Measurements from ENCODE around the gene MAGEA8. TPM values are rescaled to one million over a fixed set of nuclear protein-coding genes. Genes with fewer than 3 reads are reported as not detected.
"Not testable (repeated sequence)": the region's sequence is repeated elsewhere in the genome, so short reads cannot be mapped to it uniquely, and the experiment has no call there.

The MAGEA8 gene, protein sequence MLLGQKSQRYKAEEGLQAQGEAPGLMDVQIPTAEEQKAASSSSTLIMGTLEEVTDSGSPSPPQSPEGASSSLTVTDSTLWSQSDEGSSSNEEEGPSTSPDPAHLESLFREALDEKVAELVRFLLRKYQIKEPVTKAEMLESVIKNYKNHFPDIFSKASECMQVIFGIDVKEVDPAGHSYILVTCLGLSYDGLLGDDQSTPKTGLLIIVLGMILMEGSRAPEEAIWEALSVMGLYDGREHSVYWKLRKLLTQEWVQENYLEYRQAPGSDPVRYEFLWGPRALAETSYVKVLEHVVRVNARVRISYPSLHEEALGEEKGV
- 0.08 TPM for polyA plus RNA-seq (2013)

DNA sequence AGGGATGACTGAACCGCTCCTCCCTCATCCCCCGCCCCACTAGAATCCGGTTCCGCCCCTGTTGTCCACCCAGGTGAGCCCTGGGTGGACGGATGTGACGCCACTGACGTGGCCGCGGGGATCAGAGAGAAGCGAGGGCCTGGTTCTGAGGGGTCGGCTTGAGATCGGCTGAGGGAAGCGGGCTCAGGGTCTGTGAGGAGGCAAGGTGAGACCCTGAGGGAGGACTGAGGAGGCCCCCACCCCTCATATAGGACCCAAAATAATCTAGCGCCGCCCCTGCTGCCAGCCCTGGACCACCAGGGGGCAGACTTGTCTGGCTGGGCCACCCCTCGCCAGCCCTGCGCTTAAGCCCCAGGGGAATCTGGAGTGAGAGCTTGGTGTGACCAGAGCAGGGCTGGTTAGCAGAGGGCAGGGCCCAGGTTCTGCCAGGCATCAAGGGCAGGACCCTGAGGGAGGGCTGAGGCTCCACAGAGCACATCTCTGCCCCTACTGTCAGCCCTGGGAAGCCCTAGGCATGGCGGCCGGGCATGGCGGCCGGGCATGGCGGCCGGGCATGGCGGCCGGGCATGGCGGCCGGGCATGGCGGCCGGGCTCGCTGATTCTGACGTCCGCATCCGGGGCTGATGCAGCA lies at the start of gene MAGEA8:
TSS of gene MAGEA8 (plus strand) at position 103 of the 631 bp plus-strand sequence. CDS start 3,090 bp downstream, outside the sequence.
- no peaks in the 10 kb centered on the region for H3K27me3 ChIP-seq (replicated peaks in 2 of 5; ENCODE audit: control insufficient read depth in 4 of 5, insufficient read depth in 5 of 5, low read length in 4 of 5)
- no peaks in the 10 kb centered on the region for H3K4me1 ChIP-seq (ENCODE audit: control extremely low read depth in 1 of 4, control insufficient read depth in 4 of 4, insufficient read depth in 4 of 4, low read length in 3 of 4)
- DNase-seq: no peak
- ChIA-PET CTCF (no interaction called here), POLR2A (no interaction called here)
- no peak within 1 kb of the TSS for H3K27ac ChIP-seq (ENCODE audit: insufficient read depth in 1 of 2, low read depth in 1 of 2, low read length in 2 of 2, poor library complexity in 1 of 2, severe bottlenecking in 2 of 2)
- H3K36me3 ChIP-seq (ENCODE audit: control insufficient read depth in 4 of 4, insufficient read depth in 4 of 4, low read length in 3 of 4): no peaks in the 10 kb centered on the region
- H3K9me3 ChIP-seq (ENCODE audit: control extremely low read depth in 1 of 5, control insufficient read depth in 4 of 5, insufficient read depth in 2 of 5, low read depth in 1 of 5, low read length in 4 of 5): no peaks in the 10 kb centered on the region
- 91% methylated on average over 23 of the region's 33 CpGs for WGBS (ENCODE audit: insufficient coverage)
- no peak within 1 kb of the TSS for H3K4me3 ChIP-seq (ENCODE audit: control insufficient read depth in 1 of 7, extremely low read depth in 1 of 7, insufficient read depth in 4 of 7, low read depth in 2 of 7, low read length in 6 of 7)

DNA sequence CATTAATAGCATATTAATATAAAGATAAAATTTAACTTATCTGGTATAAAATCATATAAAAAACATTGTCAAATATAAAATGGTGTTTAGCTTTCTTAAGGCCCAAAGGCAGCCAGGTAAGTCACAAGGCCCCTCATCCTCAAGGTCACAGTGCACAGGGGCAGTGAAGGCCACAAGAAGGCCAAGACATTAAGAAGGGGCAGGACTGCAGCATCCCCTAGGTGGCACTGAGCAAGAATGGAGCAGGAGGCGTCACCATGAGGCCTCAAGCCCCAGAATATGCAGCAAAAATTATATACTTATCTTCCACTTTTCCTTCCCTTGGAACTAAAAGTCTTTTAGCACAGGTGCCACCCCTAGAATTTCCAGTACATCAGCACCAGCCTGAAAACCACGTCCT lies 49.5 kb upstream of the MAGEA8 start:
- no peaks in the 10 kb centered on the region for H3K36me3 ChIP-seq (ENCODE audit: control insufficient read depth in 4 of 4, insufficient read depth in 4 of 4, low read length in 3 of 4)
- POLR2A ChIA-PET: no interaction called here
- peak in 1 of 3 donors; percentile 9 for DNase-seq
- 33% methylated on average over 1 of the region's 2 CpGs for WGBS (ENCODE audit: insufficient coverage)
- H3K4me3 ChIP-seq (ENCODE audit: control insufficient read depth in 1 of 7, extremely low read depth in 1 of 7, insufficient read depth in 4 of 7, low read depth in 2 of 7, low read length in 6 of 7): no peak overlapping the region
- H3K9me3 ChIP-seq (ENCODE audit: control extremely low read depth in 1 of 5, control insufficient read depth in 4 of 5, insufficient read depth in 2 of 5, low read depth in 1 of 5, low read length in 4 of 5): no peaks in the 10 kb centered on the region
- H3K4me1 ChIP-seq (ENCODE audit: control extremely low read depth in 1 of 4, control insufficient read depth in 4 of 4, insufficient read depth in 4 of 4, low read length in 3 of 4): peaks cover 0 to 4% (median 0%) of the 10 kb centered on the region in 4 experiments
- CTCF ChIA-PET: no interaction called here
- H3K27ac ChIP-seq (ENCODE audit: insufficient read depth in 1 of 2, low read depth in 1 of 2, low read length in 2 of 2, poor library complexity in 1 of 2, severe bottlenecking in 2 of 2): no peak overlapping the region
- H3K27me3 ChIP-seq (replicated peaks in 2 of 5; ENCODE audit: control insufficient read depth in 4 of 5, insufficient read depth in 5 of 5, low read length in 4 of 5): no peaks in the 10 kb centered on the region

DNA sequence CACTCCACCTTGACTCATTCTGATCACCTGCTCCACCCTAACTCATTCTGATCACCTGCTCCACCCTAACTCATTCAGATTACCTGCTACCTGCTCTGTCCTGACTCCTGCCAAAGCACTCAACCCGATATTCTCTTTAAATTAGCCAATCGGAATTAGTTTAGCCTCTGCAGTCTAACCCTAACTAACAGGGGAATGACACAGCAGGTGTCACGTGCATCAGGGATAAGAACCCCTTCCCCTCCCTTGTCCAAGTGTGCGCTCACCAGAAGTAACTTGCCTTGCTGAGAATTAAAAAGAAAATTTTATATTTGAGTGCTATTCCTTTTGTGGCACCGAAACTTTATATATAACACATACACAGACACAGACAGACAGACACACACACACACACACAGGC lies 44.3 kb upstream of the MAGEA8 start:
- H3K9me3 ChIP-seq (ENCODE audit: control extremely low read depth in 1 of 5, control insufficient read depth in 4 of 5, insufficient read depth in 2 of 5, low read depth in 1 of 5, low read length in 4 of 5); DNase-seq; H3K36me3 ChIP-seq (ENCODE audit: control insufficient read depth in 4 of 4, insufficient read depth in 4 of 4, low read length in 3 of 4); H3K4me1 ChIP-seq (ENCODE audit: control extremely low read depth in 1 of 4, control insufficient read depth in 4 of 4, insufficient read depth in 4 of 4, low read length in 3 of 4); H3K4me3 ChIP-seq (ENCODE audit: control insufficient read depth in 1 of 7, extremely low read depth in 1 of 7, insufficient read depth in 4 of 7, low read depth in 2 of 7, low read length in 6 of 7); H3K27me3 ChIP-seq (replicated peaks in 2 of 5; ENCODE audit: control insufficient read depth in 4 of 5, insufficient read depth in 5 of 5, low read length in 4 of 5); H3K27ac ChIP-seq (ENCODE audit: insufficient read depth in 1 of 2, low read depth in 1 of 2, low read length in 2 of 2, poor library complexity in 1 of 2, severe bottlenecking in 2 of 2); POLR2A ChIA-PET: not testable (repeated sequence)
- 70% methylated on average over 2 of the region's 5 CpGs for WGBS (ENCODE audit: insufficient coverage)
- CTCF ChIA-PET: interaction anchor here (0.5 kb wide), 1 partner anchor 144 kb away, joined by 4 read pairs; no protein-coding TSS in a partner anchor

DNA sequence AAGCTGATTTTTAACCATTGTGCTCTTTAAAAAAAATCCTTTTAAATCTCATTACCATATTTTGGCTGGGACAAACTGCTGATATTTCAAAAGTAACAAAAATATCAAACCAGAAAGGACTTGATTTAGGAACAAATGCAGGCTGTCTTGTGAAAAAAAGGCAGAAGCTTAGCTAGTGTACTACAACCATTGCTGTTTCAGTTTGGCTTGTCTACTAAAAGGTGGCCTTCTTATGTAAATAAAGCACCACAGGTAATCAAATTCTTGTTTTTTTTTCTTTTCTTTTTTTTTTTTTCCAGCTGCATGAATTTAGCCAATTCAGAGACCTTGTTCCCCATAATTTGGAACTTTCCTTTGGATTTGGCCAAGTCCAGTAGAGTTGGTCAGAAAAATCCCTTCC lies 43.8 kb upstream of the MAGEA8 start:
- CTCF ChIA-PET: interaction anchor here (0.5 kb wide), 1 partner anchor 145 kb away, joined by 4 read pairs; no protein-coding TSS in a partner anchor

DNA sequence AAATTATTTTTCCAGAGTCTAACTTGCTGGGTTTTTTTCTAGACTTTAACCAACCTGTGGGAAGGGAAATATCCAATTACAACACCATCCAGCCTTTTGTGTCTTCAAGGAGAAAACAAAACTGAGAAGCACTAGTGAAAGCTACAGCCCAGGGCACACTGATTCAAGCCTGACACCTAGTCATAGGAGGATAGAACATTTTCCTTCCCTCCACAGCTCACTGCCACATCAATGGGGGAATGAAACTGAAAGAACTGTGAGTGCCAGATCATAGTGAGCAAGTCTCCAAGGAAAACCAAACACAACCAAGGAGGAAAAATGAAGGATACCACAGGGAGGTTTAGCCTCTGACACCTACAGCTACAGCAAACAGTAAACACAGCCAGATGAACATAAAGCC lies 43.3 kb upstream of the MAGEA8 start:
- Histone ChIP-seq H3K27me3 (replicated peaks in 2 of 5; ENCODE audit: control insufficient read depth in 4 of 5, insufficient read depth in 5 of 5, low read length in 4 of 5) (no peaks in the 10 kb centered on the region), H3K4me1 (ENCODE audit: control extremely low read depth in 1 of 4, control insufficient read depth in 4 of 4, insufficient read depth in 4 of 4, low read length in 3 of 4) (no peaks in the 10 kb centered on the region), H3K9me3 (ENCODE audit: control extremely low read depth in 1 of 5, control insufficient read depth in 4 of 5, insufficient read depth in 2 of 5, low read depth in 1 of 5, low read length in 4 of 5) (no peaks in the 10 kb centered on the region), H3K36me3 (ENCODE audit: control insufficient read depth in 4 of 4, insufficient read depth in 4 of 4, low read length in 3 of 4) (no peaks in the 10 kb centered on the region), H3K4me3 (ENCODE audit: control insufficient read depth in 1 of 7, extremely low read depth in 1 of 7, insufficient read depth in 4 of 7, low read depth in 2 of 7, low read length in 6 of 7) (no peak overlapping the region), H3K27ac (ENCODE audit: insufficient read depth in 1 of 2, low read depth in 1 of 2, low read length in 2 of 2, poor library complexity in 1 of 2, severe bottlenecking in 2 of 2) (no peak overlapping the region)
- DNase-seq: no peak
- CTCF ChIA-PET: no interaction called here
- POLR2A ChIA-PET: no interaction called here

More for the DNA sequence above, 43.8 kb upstream of the MAGEA8 start:
- Histone ChIP-seq H3K36me3 (ENCODE audit: control insufficient read depth in 4 of 4, insufficient read depth in 4 of 4, low read length in 3 of 4) (no peaks in the 10 kb centered on the region), H3K4me1 (ENCODE audit: control extremely low read depth in 1 of 4, control insufficient read depth in 4 of 4, insufficient read depth in 4 of 4, low read length in 3 of 4) (no peaks in the 10 kb centered on the region), H3K27ac (ENCODE audit: insufficient read depth in 1 of 2, low read depth in 1 of 2, low read length in 2 of 2, poor library complexity in 1 of 2, severe bottlenecking in 2 of 2) (no peak overlapping the region), H3K9me3 (ENCODE audit: control extremely low read depth in 1 of 5, control insufficient read depth in 4 of 5, insufficient read depth in 2 of 5, low read depth in 1 of 5, low read length in 4 of 5) (no peaks in the 10 kb centered on the region), H3K4me3 (ENCODE audit: control insufficient read depth in 1 of 7, extremely low read depth in 1 of 7, insufficient read depth in 4 of 7, low read depth in 2 of 7, low read length in 6 of 7) (no peak overlapping the region), H3K27me3 (replicated peaks in 2 of 5; ENCODE audit: control insufficient read depth in 4 of 5, insufficient read depth in 5 of 5, low read length in 4 of 5) (no peaks in the 10 kb centered on the region)
- POLR2A ChIA-PET: no interaction called here
- DNase-seq: no peak

DNA sequence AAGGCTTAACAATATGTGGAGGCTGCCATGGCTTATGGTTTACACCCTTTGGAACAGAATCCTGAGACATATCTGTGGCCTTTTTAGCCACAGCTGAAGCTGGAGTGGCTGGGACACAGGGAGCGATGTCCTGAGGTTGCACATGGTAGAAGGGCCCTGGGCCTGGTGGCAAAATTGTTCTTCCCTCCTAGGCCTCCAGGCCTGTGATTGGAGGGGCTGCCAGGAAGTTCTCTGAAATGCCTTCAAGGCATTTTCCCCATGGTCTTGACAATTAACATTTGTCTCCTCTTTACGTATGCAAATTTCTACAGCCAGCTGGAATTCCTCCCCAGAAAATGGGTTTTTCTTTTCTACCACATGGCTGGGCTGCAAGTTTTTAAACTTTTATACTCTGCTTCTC lies 39.1 kb upstream of the MAGEA8 start:
- no peaks in the 10 kb centered on the region for H3K36me3 ChIP-seq (ENCODE audit: control insufficient read depth in 4 of 4, insufficient read depth in 4 of 4, low read length in 3 of 4)
- no peak overlapping the region for H3K27ac ChIP-seq (ENCODE audit: insufficient read depth in 1 of 2, low read depth in 1 of 2, low read length in 2 of 2, poor library complexity in 1 of 2, severe bottlenecking in 2 of 2)

DNA sequence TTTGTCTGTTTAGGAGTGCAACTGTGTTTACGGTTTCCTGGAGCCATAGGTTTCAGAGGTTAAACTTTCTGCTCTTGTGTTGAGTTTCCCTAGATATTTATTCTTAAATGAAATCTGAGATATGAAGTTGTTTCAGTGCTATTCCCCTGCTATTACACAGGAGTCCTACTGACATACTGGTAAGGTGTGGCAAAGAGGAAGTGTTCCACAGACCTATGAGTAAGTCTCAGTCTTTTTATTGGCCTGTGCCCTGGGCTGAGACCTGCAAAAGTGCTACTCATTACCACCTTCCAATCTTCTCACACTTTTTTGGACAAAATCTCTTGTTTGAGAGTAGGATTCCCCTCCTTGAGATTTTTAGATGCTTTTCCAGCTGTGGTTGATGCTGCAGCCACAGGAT lies 35.6 kb upstream of the MAGEA8 start:
- DNase-seq: no peak
- ChIA-PET CTCF (no interaction called here), POLR2A (no interaction called here)
- H3K27me3 ChIP-seq (replicated peaks in 2 of 5; ENCODE audit: control insufficient read depth in 4 of 5, insufficient read depth in 5 of 5, low read length in 4 of 5): peaks cover 0 to 3% (median 0%) of the 10 kb centered on the region in 5 experiments
- no peak overlapping the region for H3K27ac ChIP-seq (ENCODE audit: insufficient read depth in 1 of 2, low read depth in 1 of 2, low read length in 2 of 2, poor library complexity in 1 of 2, severe bottlenecking in 2 of 2)
- no CpG with 5 or more reads among the region's 1 CpG for WGBS (ENCODE audit: insufficient coverage)
- no peaks in the 10 kb centered on the region for H3K36me3 ChIP-seq (ENCODE audit: control insufficient read depth in 4 of 4, insufficient read depth in 4 of 4, low read length in 3 of 4)
- no peak overlapping the region for H3K4me3 ChIP-seq (ENCODE audit: control insufficient read depth in 1 of 7, extremely low read depth in 1 of 7, insufficient read depth in 4 of 7, low read depth in 2 of 7, low read length in 6 of 7)
- no peaks in the 10 kb centered on the region for H3K9me3 ChIP-seq (ENCODE audit: control extremely low read depth in 1 of 5, control insufficient read depth in 4 of 5, insufficient read depth in 2 of 5, low read depth in 1 of 5, low read length in 4 of 5)
- H3K4me1 ChIP-seq (ENCODE audit: control extremely low read depth in 1 of 4, control insufficient read depth in 4 of 4, insufficient read depth in 4 of 4, low read length in 3 of 4): no peaks in the 10 kb centered on the region

More for the DNA sequence above, 39.1 kb upstream of the MAGEA8 start:
- no peak for DNase-seq
- Histone ChIP-seq H3K9me3 (ENCODE audit: control extremely low read depth in 1 of 5, control insufficient read depth in 4 of 5, insufficient read depth in 2 of 5, low read depth in 1 of 5, low read length in 4 of 5) (no peaks in the 10 kb centered on the region), H3K4me3 (ENCODE audit: control insufficient read depth in 1 of 7, extremely low read depth in 1 of 7, insufficient read depth in 4 of 7, low read depth in 2 of 7, low read length in 6 of 7) (no peak overlapping the region), H3K4me1 (ENCODE audit: control extremely low read depth in 1 of 4, control insufficient read depth in 4 of 4, insufficient read depth in 4 of 4, low read length in 3 of 4) (no peaks in the 10 kb centered on the region), H3K27me3 (replicated peaks in 2 of 5; ENCODE audit: control insufficient read depth in 4 of 5, insufficient read depth in 5 of 5, low read length in 4 of 5) (no peaks in the 10 kb centered on the region)
- WGBS (ENCODE audit: insufficient coverage): 100% methylated on average over 2 of the region's 2 CpGs
- CTCF ChIA-PET: no interaction called here
- POLR2A ChIA-PET: no interaction called here

Data from common myeloid progenitor, CD34-positive (primary cell).